ENCODE data around the gene ALDH1B1. TPM values are rescaled to one million over a fixed set of nuclear protein-coding genes. Genes with fewer than 3 reads are reported as not detected.

Gene ALDH1B1
- total RNA-seq, result 10 to 100 TPM; 14.8 to 31.6 TPM

GRCh38 chr9:38392235-38393127 is at the start of gene ALDH1B1:
ALDH1B1 (plus strand) TSS chr9:38392702; CDS start chr9:38395749, 3,047 bp downstream.

GRCh38 chr9:38423973-38424843 is 31.7 kb downstream of the ALDH1B1 start, which contains the start of gene IGFBPL1:
IGFBPL1 (minus strand) TSS chr9:38424454; CDS start chr9:38424424, 30 bp downstream.

Other genes with a start within 250 kb of the ALDH1B1 start
- not detected for gene IGFBPL1, start 31.8 kb downstream of the ALDH1B1 start, total RNA-seq
- gene ANKRD18A, start 227.9 kb downstream of the ALDH1B1 start, total RNA-seq, result under 1 TPM in 1 of 2 donors, not detected in 1; under 0.01 TPM